Small intestine (tissue), 7 donors: ENCODE results near the gene CYB5D1. TPM values are rescaled to one million over a fixed set of nuclear protein-coding genes. Genes with fewer than 3 reads are reported as not detected.

ENCODE experiments used
- DNase-seq, 2 donors: peaks; one replicate each; pipeline versions ENCODE4 v3.0.0 to v3.0.0-alpha.2; 2013
- FAIRE-seq: peaks from 2 replicates; lab custom pipeline; 2012; peaks lifted over from hg19 to GRCh38; lab: Jason Lieb, UNC
- H3K27ac ChIP-seq, 3 donors: one replicate each; pipeline ENCODE4 v1.5.1; 2013; ENCODE audit warnings: low read length in 2 of 3, mild to moderate bottlenecking in 2 of 3, control low read depth in 1 of 3, inconsistent platforms in 1 of 3, low read depth in 1 of 3, moderate library complexity in 1 of 3
- H3K27me3 ChIP-seq, 3 donors: one replicate each; pipeline ENCODE4 v1.6.1; 2013; ENCODE audit warnings: low read length in 3 of 3, inconsistent platforms in 1 of 3; ENCODE audit not compliant: control insufficient read depth in 3 of 3, insufficient read depth in 3 of 3
- H3K36me3 ChIP-seq, 3 donors: one replicate each; pipeline ENCODE4 v1.6.1; 2013; ENCODE audit warnings: low read length in 3 of 3, inconsistent platforms in 1 of 3, low read depth in 1 of 3, mild to moderate bottlenecking in 1 of 3, moderate library complexity in 1 of 3; ENCODE audit not compliant: control insufficient read depth in 3 of 3, insufficient read depth in 2 of 3
- H3K4me1 ChIP-seq, 3 donors: one replicate each; pipeline ENCODE4 v1.6.1; 2013; ENCODE audit warnings: low read length in 2 of 3, inconsistent platforms in 1 of 3, low read depth in 1 of 3, mild to moderate bottlenecking in 1 of 3, moderate library complexity in 1 of 3; ENCODE audit not compliant: control insufficient read depth in 3 of 3, insufficient read depth in 2 of 3
- H3K4me3 ChIP-seq, 3 donors: one replicate each; pipeline ENCODE4 v1.5.1; 2013; ENCODE audit warnings: low read length in 3 of 3, control low read depth in 1 of 3, inconsistent platforms in 1 of 3, low read depth in 1 of 3, mild to moderate bottlenecking in 1 of 3, moderate library complexity in 1 of 3
- H3K9me3 ChIP-seq, 2 donors: one replicate each; pipeline ENCODE4 v1.6.1; 2013; ENCODE audit warnings: low read depth in 1 of 2, low read length in 1 of 2; ENCODE audit not compliant: control insufficient read depth in 2 of 2, insufficient read depth in 1 of 2
- WGBS, 3 donors: extraction: QIAGEN DNeasy Blood & Tissue Kit; methylation state at CpG; one replicate each; pipeline ENCODE4 v1.1.7; 2013; 5-methylcytosine and 5-hydroxymethylcytosine counted together
- polyA plus RNA-seq, 4 donors: library from polyadenylated mRNA; stranded (reverse) in 3 of 4; unstranded in 1 of 4; fragments of 200-250 nt in 3 of 4; fragments of 120-200 nt in 1 of 4; gene quantifications; one replicate each; pipeline versions ENCODE4 v1.2.1 to v1.2.3, GENCODE V29; 2013
- donor health status: healthy with polysubstance abuse.
- donor health status: control.
- donor health status: control.
- donor health status: Bipolar disorder and iron deficiency.
- donor health status: healthy.

The CYB5D1 gene
- polyA plus RNA-seq, 4 donors, result 4.9 to 13.0 (median 6.4) TPM

- Histone ChIP-seq H3K36me3 (no peaks in the 10 kb centered on the region), H3K4me1 (peaks cover 0 to 12% (median 0%) of the 10 kb centered on the region in 3 donors), H3K27me3 (peaks cover 0 to 18% (median 0%) of the 10 kb centered on the region in 3 donors), H3K4me3 (no peak overlapping the region), H3K27ac (no peak overlapping the region), H3K9me3 (no peaks in the 10 kb centered on the region)
- no peak for FAIRE-seq
- DNase-seq, result no peak
- WGBS, 3 donors, result 81 to 89% (median 87%) methylated on average over 8 of the region's 8 CpGs
Measured at GRCh38 chr17:7830616-7831015, 27.2 kb upstream of the CYB5D1 start.

- no peak overlapping the region for H3K27ac ChIP-seq
- DNase-seq (no peak), FAIRE-seq (no peak)
- no peaks in the 10 kb centered on the region for H3K9me3 ChIP-seq
- no peaks in the 10 kb centered on the region for H3K36me3 ChIP-seq
- no peak overlapping the region for H3K4me3 ChIP-seq
- H3K4me1 ChIP-seq, result peaks cover 0 to 14% (median 0%) of the 10 kb centered on the region in 3 donors
- peaks cover 0 to 14% (median 0%) of the 10 kb centered on the region in 3 donors for H3K27me3 ChIP-seq
- 73 to 82% (median 81%) methylated on average over 7 of the region's 7 CpGs for WGBS, 3 donors
Measured at GRCh38 chr17:7831233-7831632, 26.6 kb upstream of the CYB5D1 start.

GRCh38 chr17:7832431-7832830, 25.4 kb upstream of the CYB5D1 start:
- Histone ChIP-seq H3K4me3 (no peak overlapping the region), H3K27me3 (peaks cover 0 to 14% (median 0%) of the 10 kb centered on the region in 3 donors), H3K27ac (no peak overlapping the region), H3K4me1 (peaks cover 0 to 25% (median 3%) of the 10 kb centered on the region in 3 donors), H3K9me3 (no peaks in the 10 kb centered on the region), H3K36me3 (no peaks in the 10 kb centered on the region)
- DNase-seq (no peak), FAIRE-seq (no peak)
- WGBS, 3 donors, result 87% methylated on average over 10 of the region's 10 CpGs

GRCh38 chr17:7833011-7833794, 24.6 kb upstream of the CYB5D1 start:
- Histone ChIP-seq H3K27ac (peak overlapping the region in 1 of 3 donors; percentile 65), H3K4me3 (peak overlapping the region in 2 of 3 donors; percentile 73 to 88), H3K9me3 (no peaks in the 10 kb centered on the region), H3K36me3 (no peaks in the 10 kb centered on the region), H3K4me1 (peaks cover 0 to 30% (median 7%) of the 10 kb centered on the region in 3 donors), H3K27me3 (peaks cover 0 to 9% (median 0%) of the 10 kb centered on the region in 3 donors)
- 31 to 50% (median 47%) methylated on average over 16 to 19 of the region's 19 CpGs for WGBS, 3 donors
- DNase-seq, result no peak
- no peak for FAIRE-seq

GRCh38 chr17:7833795-7834541, 23.8 kb upstream of the CYB5D1 start, which contains the start of gene KDM6B:
TSS of gene KDM6B (plus strand) at chr17:7834217. CDS start at chr17:7845555, 11,338 bp downstream.
- no peaks in the 10 kb centered on the region for H3K36me3 ChIP-seq
- 0 to 1% (median 0%) methylated on average over 42 to 49 of the region's 49 CpGs for WGBS, 3 donors
- peak within 1 kb of the TSS; percentile 61 to 88 (median 73) for H3K4me3 ChIP-seq
- no peaks in the 10 kb centered on the region for H3K9me3 ChIP-seq
- peak; percentile 96 to 97 for DNase-seq
- no peak for FAIRE-seq
- peaks cover 0 to 9% (median 0%) of the 10 kb centered on the region in 3 donors for H3K27me3 ChIP-seq
- H3K27ac ChIP-seq, result peak within 1 kb of the TSS; percentile 94 to 98 (median 94)
- peaks cover 0 to 36% (median 7%) of the 10 kb centered on the region in 3 donors for H3K4me1 ChIP-seq

GRCh38 chr17:7834542-7834956, 23.3 kb upstream of the CYB5D1 start:
- H3K4me1 ChIP-seq, result peaks cover 0 to 42% (median 7%) of the 10 kb centered on the region in 3 donors

GRCh38 chr17:7834957-7835813, 22.6 kb upstream of the CYB5D1 start:
- FAIRE-seq, result no peak

More at GRCh38 chr17:7834542-7834956, 23.3 kb upstream of the CYB5D1 start:
- FAIRE-seq (no peak), DNase-seq (peak; percentile 65 to 79)
- 0 to 2% (median 0%) methylated on average over 10 to 20 of the region's 20 CpGs for WGBS, 3 donors
- peak overlapping the region; percentile 94 to 98 (median 94) for H3K27ac ChIP-seq
- H3K36me3 ChIP-seq, result no peaks in the 10 kb centered on the region
- H3K4me3 ChIP-seq, result peak overlapping the region; percentile 61 to 88 (median 73)
- H3K27me3 ChIP-seq, result peaks cover 0 to 9% (median 0%) of the 10 kb centered on the region in 3 donors
- no peaks in the 10 kb centered on the region for H3K9me3 ChIP-seq

More at GRCh38 chr17:7834957-7835813, 22.6 kb upstream of the CYB5D1 start:
- Histone ChIP-seq H3K27ac (peak overlapping the region; percentile 94 to 99 (median 98)), H3K27me3 (peaks cover 0 to 9% (median 0%) of the 10 kb centered on the region in 3 donors), H3K36me3 (peaks cover 0 to 4% (median 0%) of the 10 kb centered on the region in 3 donors), H3K9me3 (no peaks in the 10 kb centered on the region), H3K4me1 (peaks cover 4 to 49% (median 8%) of the 10 kb centered on the region in 3 donors), H3K4me3 (peak overlapping the region; percentile 61 to 88 (median 73))
- peak; percentile 98 to 99 for DNase-seq
- WGBS, 3 donors, result 1% methylated on average over 45 to 69 of the region's 69 CpGs
